Mucosa of rectum (tissue), 2 donors: ENCODE measurements around the gene ARHGEF39.
A peak's percentile ranks its signal among the peaks of the same experiment; 100 is the strongest.

Experiments used
- H3K27ac ChIP-seq, 2 donors: one replicate each; pipeline ENCODE4 v1.7.0; 2013; ENCODE audit warnings: inconsistent platforms in 2 of 2, low read depth in 2 of 2, low read length in 2 of 2
- H3K27me3 ChIP-seq, 2 donors: one replicate each; pipeline ENCODE4 v1.7.0; 2013; ENCODE audit warnings: low read length in 2 of 2; ENCODE audit not compliant: control insufficient read depth in 2 of 2, insufficient read depth in 2 of 2
- H3K36me3 ChIP-seq, 2 donors: one replicate each; pipeline ENCODE4 v1.7.0; 2013; ENCODE audit warnings: low read length in 2 of 2; ENCODE audit not compliant: control insufficient read depth in 2 of 2, insufficient read depth in 2 of 2
- H3K4me1 ChIP-seq, 2 donors: one replicate each; pipeline ENCODE4 v1.7.0; 2013; ENCODE audit warnings: low read length in 2 of 2, mild to moderate bottlenecking in 1 of 2; ENCODE audit not compliant: control insufficient read depth in 2 of 2, insufficient read depth in 2 of 2
- H3K4me3 ChIP-seq, 2 donors: one replicate each; pipeline ENCODE4 v1.7.0; 2013; ENCODE audit warnings: low read length in 2 of 2
- H3K9ac ChIP-seq, 2 donors: one replicate each; pipeline ENCODE4 v1.7.0; 2013; ENCODE audit warnings: low read length in 2 of 2, low read depth in 1 of 2, mild to moderate bottlenecking in 1 of 2
- H3K9me3 ChIP-seq, 2 donors: one replicate each; pipeline ENCODE4 v1.7.0; 2013; ENCODE audit warnings: low read length in 2 of 2; ENCODE audit not compliant: control insufficient read depth in 2 of 2
- donor health status: healthy.
- donor health status: Normal muscosa, but diverticular disease.

ARHGEF39 gene

GRCh38 chr9:35662437-35662836 lies 2.6 kb downstream of the ARHGEF39 start:
- H3K9ac ChIP-seq, result no peak overlapping the region
- peaks cover 41 to 43% of the 10 kb centered on the region in 2 donors for H3K4me1 ChIP-seq
- H3K27ac ChIP-seq, result peak overlapping the region; percentile 90 to 91
- no peaks in the 10 kb centered on the region for H3K9me3 ChIP-seq
- no peaks in the 10 kb centered on the region for H3K27me3 ChIP-seq
- peaks cover 0 to 13% of the 10 kb centered on the region in 2 donors for H3K36me3 ChIP-seq
- no peak overlapping the region for H3K4me3 ChIP-seq

DNA sequence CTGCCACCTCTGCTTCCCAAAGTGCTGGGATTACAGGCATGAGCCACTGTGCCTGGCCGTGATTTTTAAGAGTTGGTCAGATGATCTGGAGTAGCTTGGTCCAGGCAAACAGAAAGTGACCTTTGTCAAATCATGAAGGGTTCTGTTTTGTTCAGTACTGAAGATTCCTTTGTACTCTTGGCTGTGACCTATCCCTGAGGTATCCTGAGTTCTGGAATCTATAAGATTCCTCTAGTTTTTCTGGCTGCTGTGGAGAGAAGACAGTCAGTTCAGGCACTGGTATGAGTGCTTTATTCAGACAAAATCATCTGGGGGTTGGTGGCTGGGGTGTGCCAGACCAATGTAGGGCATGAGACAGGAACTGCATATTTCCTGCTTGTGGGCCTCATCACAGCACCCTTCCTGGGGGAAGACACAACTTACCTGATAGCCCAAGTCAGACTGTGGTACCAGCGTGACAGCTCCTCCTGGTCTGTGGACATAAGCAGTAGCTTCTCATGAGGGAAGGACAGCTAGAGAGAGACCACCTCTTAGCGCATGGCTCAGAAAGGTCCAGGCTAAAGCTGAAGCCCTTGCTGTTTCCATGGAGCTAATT lies 3.1 kb downstream of the ARHGEF39 start:
- Histone ChIP-seq H3K27me3 (no peaks in the 10 kb centered on the region), H3K4me1 (peaks cover 45 to 46% of the 10 kb centered on the region in 2 donors), H3K9ac (peak overlapping the region in 1 of 2 donors; percentile 61), H3K9me3 (no peaks in the 10 kb centered on the region), H3K4me3 (no peak overlapping the region), H3K27ac (peak overlapping the region; percentile 90 to 91), H3K36me3 (peaks cover 0 to 13% of the 10 kb centered on the region in 2 donors)

DNA sequence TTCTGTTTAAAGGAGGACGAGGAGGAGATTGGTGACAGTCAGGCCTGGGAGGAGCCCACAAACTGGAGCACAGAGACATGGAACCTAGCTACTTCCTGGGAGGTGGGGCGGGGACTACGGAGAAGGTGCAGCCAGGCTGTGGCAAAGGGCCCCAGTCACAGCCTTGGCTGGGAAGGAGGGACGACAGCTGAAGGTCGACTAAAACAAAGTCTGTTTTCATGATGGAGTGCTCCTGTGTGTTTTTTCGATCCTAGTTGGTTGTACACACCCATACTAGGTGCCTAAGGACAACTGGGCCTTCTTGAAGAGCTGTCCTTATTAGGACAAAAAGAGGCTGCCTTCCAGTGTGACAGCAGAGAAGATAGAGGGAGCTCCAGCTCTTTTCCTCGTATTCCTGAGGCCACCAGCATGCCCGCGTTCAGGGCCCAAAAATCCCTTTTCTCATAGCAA lies 4.0 kb downstream of the ARHGEF39 start:
- Histone ChIP-seq H3K4me1 (peaks cover 45 to 46% of the 10 kb centered on the region in 2 donors), H3K27ac (peak overlapping the region; percentile 90 to 91), H3K4me3 (no peak overlapping the region)

DNA sequence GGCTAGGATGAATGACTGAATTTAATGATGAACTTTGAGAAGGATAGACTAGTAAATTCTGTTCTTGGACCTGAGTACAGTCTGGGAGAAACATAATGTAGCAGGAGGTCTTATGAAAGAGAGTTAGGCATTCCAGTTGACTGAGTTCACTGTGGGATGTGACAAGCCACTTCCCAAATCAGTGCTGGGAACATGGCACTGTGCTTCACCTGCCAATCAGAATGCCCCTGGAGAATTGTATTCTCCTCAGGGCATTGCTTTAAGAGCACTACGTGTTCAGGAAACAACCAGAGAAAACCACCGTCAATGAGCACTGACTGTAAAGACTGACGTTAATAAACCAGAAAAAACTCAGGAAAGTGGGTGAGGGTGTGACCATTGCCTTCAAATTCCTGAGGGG lies 5.7 kb downstream of the ARHGEF39 start:
- Histone ChIP-seq H3K27me3 (no peaks in the 10 kb centered on the region), H3K27ac (peak overlapping the region; percentile 99), H3K9me3 (no peaks in the 10 kb centered on the region), H3K9ac (peak overlapping the region; percentile 93 to 98), H3K36me3 (peaks cover 0 to 13% of the 10 kb centered on the region in 2 donors), H3K4me3 (peak overlapping the region; percentile 91 to 94), H3K4me1 (peaks cover 35 to 37% of the 10 kb centered on the region in 2 donors)

More for the DNA sequence above, 4.0 kb downstream of the ARHGEF39 start:
- Histone ChIP-seq H3K27me3 (no peaks in the 10 kb centered on the region), H3K9ac (peak overlapping the region; percentile 28 to 61), H3K36me3 (peaks cover 0 to 13% of the 10 kb centered on the region in 2 donors), H3K9me3 (no peaks in the 10 kb centered on the region)

DNA sequence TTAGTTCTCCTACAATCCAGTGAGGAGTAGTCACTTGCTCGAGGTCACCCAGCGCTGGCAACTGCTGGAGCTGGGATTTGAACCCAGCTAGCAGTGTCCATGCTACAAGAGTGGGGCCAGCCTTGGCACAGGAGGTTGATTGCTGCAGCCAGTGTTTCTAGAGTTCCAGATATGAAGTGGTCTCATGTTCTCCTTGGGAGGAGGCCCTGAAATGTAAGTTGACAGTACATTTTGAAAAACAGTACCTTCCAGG lies 6.1 kb downstream of the ARHGEF39 start:
- peaks cover 33 to 35% of the 10 kb centered on the region in 2 donors for H3K4me1 ChIP-seq
- peak overlapping the region; percentile 99 for H3K27ac ChIP-seq

GRCh38 chr9:35658137-35658967 lies 6.6 kb downstream of the ARHGEF39 start, which contains the start of gene CCDC107:
TSS of gene CCDC107 (plus strand) at chr9:35658292. CDS start at chr9:35658380, 88 bp downstream.
- Histone ChIP-seq H3K27ac (peak within 1 kb of the TSS; percentile 99), H3K9ac (peak within 1 kb of the TSS; percentile 93 to 98), H3K4me3 (peak within 1 kb of the TSS; percentile 91 to 94), H3K4me1 (peaks cover 33 to 35% of the 10 kb centered on the region in 2 donors), H3K27me3 (no peaks in the 10 kb centered on the region), H3K36me3 (peaks cover 0 to 13% of the 10 kb centered on the region in 2 donors), H3K9me3 (no peaks in the 10 kb centered on the region)

More for the DNA sequence above, 6.1 kb downstream of the ARHGEF39 start:
- H3K27me3 ChIP-seq, result no peaks in the 10 kb centered on the region
- peak overlapping the region; percentile 93 to 98 for H3K9ac ChIP-seq
- peaks cover 0 to 13% of the 10 kb centered on the region in 2 donors for H3K36me3 ChIP-seq
- peak overlapping the region; percentile 91 to 94 for H3K4me3 ChIP-seq
- no peaks in the 10 kb centered on the region for H3K9me3 ChIP-seq

DNA sequence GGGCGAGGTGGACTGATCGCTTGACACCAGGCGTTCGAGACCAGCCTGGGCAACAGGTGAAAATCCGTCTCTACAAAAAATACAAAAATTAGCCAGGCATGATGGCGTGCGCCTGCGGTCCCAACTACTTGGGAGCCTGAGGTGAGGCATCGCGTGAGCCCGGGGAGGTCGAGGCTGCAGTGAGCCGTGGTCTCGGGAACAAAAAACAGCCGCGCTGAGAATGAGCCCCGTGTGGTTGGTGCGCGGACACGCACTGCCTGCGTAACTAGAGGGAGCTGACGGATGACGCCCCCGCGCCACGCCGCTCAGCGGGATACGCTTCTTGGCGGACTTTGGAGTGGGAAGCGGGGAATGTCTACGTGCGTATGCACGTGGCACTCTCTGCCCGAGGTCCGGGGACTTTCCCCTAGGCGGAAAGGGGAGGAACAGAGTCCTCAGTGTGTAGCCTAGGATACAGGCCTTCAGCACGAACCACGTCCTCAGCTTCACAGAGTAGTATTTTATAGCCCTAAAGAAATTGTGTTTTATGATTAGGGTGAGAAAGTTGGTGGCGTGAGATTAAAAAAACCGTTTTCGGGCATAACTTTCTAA lies 7.4 kb downstream of the ARHGEF39 start, which contains the start of gene RMRP:
Gene RMRP, minus strand, starts transcription at position 474 of the 591 bp plus-strand sequence.
- Histone ChIP-seq H3K4me1 (peaks cover 33 to 38% of the 10 kb centered on the region in 2 donors), H3K4me3 (peak within 1 kb of the TSS; percentile 91 to 94), H3K9ac (peak within 1 kb of the TSS; percentile 93 to 98), H3K27me3 (no peaks in the 10 kb centered on the region), H3K36me3 (peaks cover 0 to 13% of the 10 kb centered on the region in 2 donors), H3K9me3 (no peaks in the 10 kb centered on the region), H3K27ac (peak within 1 kb of the TSS; percentile 99)

DNA sequence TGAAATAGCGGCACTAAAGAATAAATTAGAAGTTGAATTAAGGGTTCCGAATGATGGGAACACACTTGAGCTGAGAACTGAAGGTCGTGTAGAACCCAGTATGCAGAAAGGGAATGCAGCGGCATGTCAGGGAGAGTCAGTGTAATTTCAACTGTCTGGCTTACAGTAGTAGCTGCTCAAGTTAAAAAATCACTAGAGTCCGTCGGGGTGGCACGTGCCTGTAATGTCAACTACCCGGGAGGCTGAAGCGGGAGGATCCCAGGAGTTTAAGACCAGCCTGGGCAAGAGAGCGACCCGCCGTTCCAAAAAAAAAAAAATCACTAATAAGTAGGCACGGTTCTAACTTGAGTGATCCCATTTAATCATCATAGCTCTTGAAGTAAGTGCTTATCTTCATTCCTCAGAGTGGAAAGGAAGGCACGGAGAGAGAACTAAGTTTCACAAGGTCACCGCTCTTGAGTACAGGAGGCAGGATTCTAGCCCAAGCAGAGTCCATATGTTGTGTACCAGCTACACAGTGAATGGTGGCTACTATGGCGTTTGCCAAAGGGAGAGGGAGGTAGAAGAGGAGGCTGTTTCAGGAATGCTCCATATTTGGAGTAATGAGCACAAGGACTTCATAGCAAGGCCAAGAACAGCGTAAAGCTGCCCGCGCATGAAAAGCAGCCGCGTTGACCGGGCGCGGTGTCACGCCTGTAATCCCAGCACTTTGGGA lies 8.0 kb downstream of the ARHGEF39 start:
- H3K4me3 ChIP-seq, result peak overlapping the region; percentile 63 to 91

DNA sequence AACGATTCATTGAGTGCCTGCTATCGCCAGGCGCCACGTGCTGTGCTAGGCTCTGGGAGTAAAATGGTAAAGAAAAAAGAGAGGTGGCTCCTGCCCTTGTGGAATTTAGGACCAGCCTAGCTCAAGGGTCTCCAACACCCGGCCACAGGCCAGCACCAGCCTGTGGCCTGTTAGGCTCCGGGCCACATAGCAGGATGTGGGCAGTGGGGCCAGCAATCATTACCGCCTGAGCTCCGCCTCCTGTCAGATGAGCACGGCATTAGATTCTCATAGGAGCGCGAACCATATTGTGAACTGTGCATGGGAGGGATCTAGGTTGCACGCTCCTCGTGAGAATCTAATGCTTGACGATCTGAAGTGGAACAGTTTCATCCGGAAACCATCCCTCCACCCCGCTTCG lies 8.6 kb downstream of the ARHGEF39 start:
- peaks cover 32 to 37% of the 10 kb centered on the region in 2 donors for H3K4me1 ChIP-seq
- no peak overlapping the region for H3K4me3 ChIP-seq
- H3K27ac ChIP-seq, result peak overlapping the region in 1 of 2 donors; percentile 99
- H3K36me3 ChIP-seq, result peaks cover 0 to 9% of the 10 kb centered on the region in 2 donors
- H3K27me3 ChIP-seq, result no peaks in the 10 kb centered on the region
- no peak overlapping the region for H3K9ac ChIP-seq
- no peaks in the 10 kb centered on the region for H3K9me3 ChIP-seq

More for the DNA sequence above, 8.0 kb downstream of the ARHGEF39 start:
- peaks cover 35 to 39% of the 10 kb centered on the region in 2 donors for H3K4me1 ChIP-seq
- no peaks in the 10 kb centered on the region for H3K27me3 ChIP-seq
- H3K9me3 ChIP-seq, result no peaks in the 10 kb centered on the region
- peak overlapping the region; percentile 72 to 86 for H3K9ac ChIP-seq
- peaks cover 0 to 10% of the 10 kb centered on the region in 2 donors for H3K36me3 ChIP-seq
- peak overlapping the region; percentile 99 for H3K27ac ChIP-seq
